ENCODE results near the gene SANBR.

Gene SANBR

GRCh38 chr2:61090386-61090921 is 24.8 kb downstream of the SANBR start:
- DNase-seq, result no peak

GRCh38 chr2:61091485-61091884 is 25.8 kb downstream of the SANBR start:
- DNase-seq, result no peak

- no peak for DNase-seq
These were observed 30.8 kb downstream of the SANBR start for GRCh38 chr2:61096438-61096837.

DNA sequence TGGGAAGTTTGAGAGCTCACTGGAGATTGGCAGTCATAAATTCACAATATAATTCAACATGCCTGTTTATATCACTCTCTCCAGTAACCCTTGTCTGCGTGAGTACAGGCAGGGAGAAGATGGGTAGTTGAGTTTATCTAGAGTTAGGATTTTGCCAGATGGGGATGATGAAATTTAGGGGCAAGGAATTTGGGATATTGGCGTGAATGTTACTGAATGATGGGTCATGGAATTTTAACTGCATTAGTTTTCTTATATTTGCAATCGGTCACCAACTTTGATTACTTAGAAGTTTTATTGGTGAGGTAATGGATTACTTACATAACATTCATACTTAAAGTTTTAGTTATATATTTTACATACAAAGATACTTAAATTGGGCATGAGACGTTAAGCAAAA is 35.1 kb downstream of the SANBR start:
- no peak for DNase-seq

DNA sequence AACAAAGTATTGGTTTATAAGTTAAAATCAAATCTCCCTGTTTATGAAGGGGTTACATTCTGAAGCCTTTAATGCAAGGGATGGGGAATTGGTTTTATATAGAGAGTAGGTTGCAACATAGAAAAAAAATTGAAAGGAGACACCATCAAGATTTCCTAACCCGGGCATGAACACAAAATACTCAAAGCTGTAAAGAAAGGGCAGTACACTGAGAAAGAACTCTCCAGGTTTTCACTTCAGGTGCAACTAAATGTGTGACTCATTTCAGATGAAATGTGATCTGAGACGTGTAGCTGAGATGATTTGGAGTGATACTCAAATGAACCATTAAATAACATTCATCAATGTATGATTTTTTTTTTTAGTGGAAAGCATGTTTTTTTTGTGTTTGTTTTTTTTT is 43.6 kb downstream of the SANBR start:
- DNase-seq, result no peak

DNA sequence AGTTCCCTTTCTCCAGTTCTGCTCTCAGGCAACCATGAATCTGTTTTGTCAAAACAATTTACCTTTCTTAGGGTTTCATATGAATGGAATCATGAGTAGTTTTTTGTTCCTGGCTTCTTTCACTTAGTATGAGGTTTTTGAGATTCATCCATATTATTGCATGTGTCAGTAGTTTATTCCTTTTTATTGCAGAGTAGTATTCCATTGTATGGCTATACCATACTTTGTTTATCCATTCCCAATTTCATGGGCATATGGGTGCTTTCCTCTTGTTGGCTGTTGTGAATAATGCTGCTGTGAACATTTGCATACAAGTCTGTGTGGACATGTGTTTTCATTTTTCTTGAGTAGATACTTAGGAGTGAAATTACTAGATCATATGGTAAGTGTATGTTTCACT is 46.0 kb downstream of the SANBR start:
- DNase-seq, result no peak

DNA sequence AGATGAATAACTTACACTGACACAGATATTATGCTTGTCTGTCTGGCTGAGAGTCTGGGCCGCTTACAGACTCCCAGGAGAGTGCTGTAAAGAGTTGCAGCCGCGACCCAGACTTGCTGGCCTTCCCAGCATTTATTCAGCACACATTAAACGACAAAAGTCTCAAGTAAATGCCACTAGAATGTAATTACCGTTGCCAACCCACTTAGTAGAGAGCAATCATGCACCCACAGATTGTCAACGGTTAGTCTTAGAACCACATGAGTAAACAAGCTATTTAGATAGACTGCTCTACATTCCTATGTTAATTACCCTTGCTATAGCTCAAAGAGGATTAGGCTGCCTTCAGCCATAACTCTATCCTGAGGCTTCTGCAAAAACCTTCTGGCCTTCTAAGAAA is 48.5 kb downstream of the SANBR start:
- peak in 1 of 2 experiments; percentile 34 for DNase-seq

All from NCI-H187 (cell line).